Hepatocyte (in vitro differentiated cells): Measurements from ENCODE around the gene CEACAM20. TPM values are rescaled to one million over a fixed set of nuclear protein-coding genes. Genes with fewer than 3 reads are reported as not detected.

Source experiments
- DNase-seq: peaks from one replicate; pipeline ENCODE4 v3.0.0-alpha.2; 2016; ENCODE audit warnings: low spot score
- H2AFZ ChIP-seq: fragments of 200-600 bp; sonication (generic); 2 replicates; pipeline ENCODE4 v1.6.0; 2016; ENCODE audit warnings: antibody characterized with exemption, mild to moderate bottlenecking
- H3K27ac ChIP-seq: fragments of 200-600 bp; sonication (generic); 2 replicates; pipeline ENCODE4 v1.5.1; 2016; ENCODE audit warnings: mild to moderate bottlenecking
- H3K27me3 ChIP-seq: fragments of 200-600 bp; sonication (generic); 2 replicates; pipeline ENCODE4 v1.6.1; 2016
- H3K36me3 ChIP-seq: fragments of 200-600 bp; sonication (generic); replicated peaks from 2 replicates; pipeline ENCODE4 v1.5.1; 2016; ENCODE audit warnings: low read depth; ENCODE audit not compliant: insufficient read depth
- H3K4me1 ChIP-seq: fragments of 200-600 bp; sonication (generic); 2 replicates; pipeline ENCODE4 v1.5.1; 2016; ENCODE audit warnings: mild to moderate bottlenecking, moderate library complexity; ENCODE audit not compliant: insufficient read depth
- H3K4me2 ChIP-seq: fragments of 200-600 bp; sonication (generic); 2 replicates; pipeline ENCODE4 v1.6.0; 2016
- H3K4me3 ChIP-seq: fragments of 200-600 bp; sonication (generic); 2 replicates; pipeline ENCODE4 v1.5.1; 2016; ENCODE audit warnings: mild to moderate bottlenecking
- H3K79me2 ChIP-seq: fragments of 200-600 bp; sonication (generic); 2 replicates; pipeline ENCODE4 v1.6.0; 2017; ENCODE audit warnings: mild to moderate bottlenecking
- H3K9me2 ChIP-seq: fragments of 200-600 bp; sonication (generic); replicated peaks from 2 replicates; pipeline ENCODE4 v1.6.0; 2017; ENCODE audit warnings: mild to moderate bottlenecking; ENCODE audit not compliant: insufficient read depth
- H3K9me3 ChIP-seq: fragments of 200-600 bp; sonication (generic); 2 replicates; pipeline ENCODE4 v1.5.1; 2016; ENCODE audit warnings: low read depth, mild to moderate bottlenecking
- H4K20me1 ChIP-seq: fragments of 200-600 bp; sonication (generic); 2 replicates; pipeline ENCODE4 v1.6.0; 2016; ENCODE audit warnings: mild to moderate bottlenecking; ENCODE audit not compliant: insufficient read depth, poor library complexity, severe bottlenecking
- CTCF ChIP-seq: fragments of 200-600 bp; sonication (generic); IDR thresholded peaks from 2 replicates; pipeline ENCODE4 v1.5.1; 2016; ENCODE audit warnings: antibody characterized with exemption, mild to moderate bottlenecking; ENCODE audit not compliant: poor library complexity
- EZH2 ChIP-seq: fragments of 200-600 bp; sonication (generic); IDR thresholded peaks from 2 replicates; pipeline ENCODE4 v1.6.1; 2016; ENCODE audit warnings: antibody characterized with exemption, mild to moderate bottlenecking, borderline replicate concordance
- EZH2phosphoT487 ChIP-seq: fragments of 200-600 bp; sonication (generic); IDR thresholded peaks from one replicate; pipeline ENCODE4 v1.6.1; 2018; ENCODE audit warnings: antibody characterized with exemption, mild to moderate bottlenecking, low read depth, moderate library complexity; ENCODE audit not compliant: unreplicated experiment, severe bottlenecking
- WGBS: methylation state at CpG from one replicate; pipeline ENCODE4 v1.1.6; 2016; ENCODE audit warnings: low lambda C conversion rate; ENCODE audit errors: missing lambda C conversion rate; 5-methylcytosine and 5-hydroxymethylcytosine counted together
- polyA plus RNA-seq: library from polyadenylated mRNA; unstranded; fragments of >200 nt; fragmentation: Nextera tagmentation; extraction: Ambion mirVana; gene quantifications from 2 replicates; pipeline ENCODE4 v1.2.1, GENCODE V29; 2016
- total RNA-seq: library from RNA; depleted of rRNA; stranded (reverse); fragments of >200 nt; gene quantifications from 2 replicates; pipeline ENCODE4 v1.2.3, GENCODE V29; 2014

Gene CEACAM20
- total and polyA plus RNA-seq, 2 experiments from 2014 or later, result 0.39 to 1.5 TPM

DNA sequence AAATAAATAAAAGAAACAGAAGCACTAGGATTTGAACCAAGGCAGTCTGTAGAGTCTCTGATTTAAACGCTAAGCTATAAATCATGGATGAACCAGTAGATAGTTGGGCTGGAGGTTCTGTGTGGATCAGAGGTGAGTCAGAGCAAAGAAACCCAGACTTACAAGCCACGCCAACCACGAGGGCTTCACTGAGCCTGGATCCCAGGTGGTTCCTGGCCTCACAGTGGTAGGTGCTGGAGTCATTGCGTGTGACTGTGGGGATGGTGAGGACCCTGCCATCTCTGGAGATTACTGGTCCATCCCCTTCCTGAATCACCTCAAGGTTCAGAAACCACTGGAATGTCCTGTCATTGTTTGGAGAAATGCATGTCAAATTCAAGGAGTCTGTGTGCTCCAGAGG is 19.3 kb upstream of the CEACAM20 start:
- Histone ChIP-seq H4K20me1 (no peaks in the 10 kb centered on the region), H3K79me2 (no peaks in the 10 kb centered on the region), H3K4me1 (no peaks in the 10 kb centered on the region), H2AFZ (no peak overlapping the region), H3K27ac (no peak overlapping the region), H3K27me3 (no peaks in the 10 kb centered on the region), H3K4me3 (no peak overlapping the region), H3K36me3 (no peaks in the 10 kb centered on the region), H3K9me2 (no peaks in the 10 kb centered on the region), H3K4me2 (no peak overlapping the region), H3K9me3 (no peaks in the 10 kb centered on the region)
- no peak for DNase-seq
- WGBS, result 81% methylated on average over 4 of the region's 4 CpGs
- TF ChIP-seq EZH2, result no peak
- TF ChIP-seq EZH2phosphoT487, result no peak
- no peak for TF ChIP-seq CTCF

DNA sequence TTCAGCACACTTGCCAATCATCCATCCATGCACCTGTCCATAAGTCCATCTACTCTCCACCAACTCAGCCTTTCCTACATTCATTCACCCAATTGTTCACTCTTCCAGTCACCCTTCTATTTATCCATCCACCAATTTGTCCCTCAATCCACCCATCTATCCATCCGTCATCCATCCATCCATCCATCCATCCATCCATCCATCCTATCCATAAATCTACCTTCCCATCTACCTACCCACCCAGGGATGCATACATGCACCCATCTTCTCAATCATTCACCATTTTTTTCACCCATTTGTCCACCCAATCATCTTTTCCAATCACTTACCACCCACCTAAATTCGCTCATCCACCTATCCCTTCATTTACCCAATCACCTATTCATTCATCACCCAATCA is 14.6 kb upstream of the CEACAM20 start:
- no peaks in the 10 kb centered on the region for H3K79me2 ChIP-seq
- no peak overlapping the region for H2AFZ ChIP-seq
- no peaks in the 10 kb centered on the region for H3K36me3 ChIP-seq
- no peak overlapping the region for H3K4me3 ChIP-seq
- no peaks in the 10 kb centered on the region for H3K27me3 ChIP-seq
- no peaks in the 10 kb centered on the region for H3K9me3 ChIP-seq
- WGBS, result 76% methylated on average over 2 of the region's 2 CpGs
- TF ChIP-seq EZH2 (no peak), CTCF (no peak), EZH2phosphoT487 (no peak)
- no peaks in the 10 kb centered on the region for H3K9me2 ChIP-seq
- no peaks in the 10 kb centered on the region for H3K4me1 ChIP-seq
- no peaks in the 10 kb centered on the region for H4K20me1 ChIP-seq
- DNase-seq, result no peak
- H3K4me2 ChIP-seq, result no peak overlapping the region
- H3K27ac ChIP-seq, result no peak overlapping the region

DNA sequence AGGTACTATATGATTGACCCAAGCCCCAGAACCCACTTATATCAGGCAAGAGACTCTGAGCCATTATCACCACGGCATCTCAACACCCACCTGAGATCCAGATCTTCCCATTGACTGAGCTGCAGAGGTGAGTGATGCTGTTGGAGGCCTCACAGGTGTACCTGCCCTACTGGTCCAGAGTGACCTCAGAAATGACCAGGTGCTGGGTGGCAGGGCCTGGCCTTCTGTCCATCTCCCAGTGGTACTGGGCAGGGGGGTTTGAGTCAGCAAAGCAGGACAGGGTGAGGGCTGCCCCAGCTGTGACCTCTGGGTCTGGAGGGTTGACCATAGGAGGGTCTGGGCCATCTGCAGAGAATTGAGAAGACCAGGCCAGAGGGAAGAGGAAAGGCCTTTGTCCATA is 13.2 kb upstream of the CEACAM20 start:
- Histone ChIP-seq H3K4me3 (no peak overlapping the region), H3K9me2 (no peaks in the 10 kb centered on the region), H3K4me2 (no peak overlapping the region), H2AFZ (no peak overlapping the region), H3K27ac (no peak overlapping the region), H3K36me3 (no peaks in the 10 kb centered on the region), H3K27me3 (no peaks in the 10 kb centered on the region), H3K79me2 (no peaks in the 10 kb centered on the region), H4K20me1 (no peaks in the 10 kb centered on the region), H3K4me1 (no peaks in the 10 kb centered on the region), H3K9me3 (no peaks in the 10 kb centered on the region)
- DNase-seq, result no peak
- TF ChIP-seq CTCF (no peak), EZH2phosphoT487 (no peak), EZH2 (no peak)
- 0% methylated on average over 1 of the region's 1 CpG for WGBS

GRCh38 chr19:44540736-44541135 is 11.3 kb upstream of the CEACAM20 start:
- TF ChIP-seq EZH2 (no peak), CTCF (no peak), EZH2phosphoT487 (no peak)
- no peaks in the 10 kb centered on the region for H3K79me2 ChIP-seq
- H3K4me3 ChIP-seq, result no peak overlapping the region
- DNase-seq, result no peak
- H3K9me2 ChIP-seq, result no peaks in the 10 kb centered on the region
- WGBS, result 81% methylated on average over 8 of the region's 8 CpGs
- no peaks in the 10 kb centered on the region for H3K36me3 ChIP-seq
- no peak overlapping the region for H3K27ac ChIP-seq
- no peaks in the 10 kb centered on the region for H3K9me3 ChIP-seq
- H4K20me1 ChIP-seq, result no peaks in the 10 kb centered on the region
- H3K4me2 ChIP-seq, result no peak overlapping the region
- H3K4me1 ChIP-seq, result no peaks in the 10 kb centered on the region
- no peak overlapping the region for H2AFZ ChIP-seq
- H3K27me3 ChIP-seq, result no peaks in the 10 kb centered on the region
